Activated CD8-positive, alpha-beta T cell treated with anti-CD3 and anti-CD28 coated beads for 36 hours (primary cell): ENCODE data around the gene TCF7L1. TPM values are rescaled to one million over a fixed set of nuclear protein-coding genes. Genes with fewer than 3 reads are reported as not detected.
A peak's percentile ranks its signal among the peaks of the same experiment; 100 is the strongest.

Source experiments
- ATAC-seq: fragments of 200-7000 bp; cut with Tn5 transposase; one replicate; pipeline ENCODE4 v1.10.0; 2021; ENCODE audit warnings: mild to moderate bottlenecking, moderate library complexity
- CTCF ChIA-PET: fragments of 350-600 bp; sonication (Branson Sonifier 250); formaldehyde crosslinking; loops from one replicate; lab custom pipeline; 2021; ENCODE audit warnings: antibody characterized with exemption; lab: Charles Lee
- POLR2A ChIA-PET: fragments of 350-600 bp; sonication (Branson Sonifier 250); formaldehyde crosslinking; loops from one replicate; lab custom pipeline; 2021; ENCODE audit warnings: antibody characterized with exemption; lab: Charles Lee
- DNase-seq: peaks from one replicate; pipeline ENCODE4 v3.0.0-alpha.2; 2020
- H3K27ac Mint-ChIP-seq: one replicate; pipeline ENCODE4 v1.8.0; 2021; ENCODE audit warnings: mild to moderate bottlenecking, mixed read lengths
- H3K27me3 Mint-ChIP-seq: one replicate; pipeline ENCODE4 v1.8.0; 2021; ENCODE audit warnings: mixed read lengths
- H3K36me3 Mint-ChIP-seq: one replicate; pipeline ENCODE4 v1.8.0; 2021; ENCODE audit warnings: low read depth, mixed read lengths
- H3K4me1 Mint-ChIP-seq: one replicate; pipeline ENCODE4 v1.8.0; 2021; ENCODE audit warnings: low read depth, mixed read lengths
- H3K4me3 Mint-ChIP-seq: one replicate; pipeline ENCODE4 v1.8.0; 2021; ENCODE audit warnings: mild to moderate bottlenecking, moderate library complexity, mixed read lengths
- H3K9me3 Mint-ChIP-seq: one replicate; pipeline ENCODE4 v1.8.0; 2021; ENCODE audit warnings: mixed read lengths
- intact Hi-C: fragments of 100-400 bp; cut with micrococcal nuclease; formaldehyde crosslinking; loops from one replicate; pipeline ENCODE4 v1.10.0; 2022
- total RNA-seq, 2 experiments: library from RNA; stranded (reverse); gene quantifications; one replicate each; pipeline ENCODE4 v1.2.3, GENCODE V29; 2021
- TF ChIP-seq, protein P1 (sequence below): fragments of 200-600 bp; IDR thresholded peaks from one replicate; pipeline ENCODE4 v1.8.0; 2022; ENCODE audit warnings: antibody characterized with exemption, mild to moderate bottlenecking

Gene TCF7L1
- total RNA-seq, 2 experiments from 2014 or later, result not detected

- ATAC-seq (no peak), DNase-seq (no peak)
- peaks cover 2% of the 10 kb centered on the region for H3K27me3 Mint-ChIP-seq
- peaks cover 7% of the 10 kb centered on the region for H3K4me1 Mint-ChIP-seq
- H3K27ac Mint-ChIP-seq, result no peak overlapping the region
- no peaks in the 10 kb centered on the region for H3K9me3 Mint-ChIP-seq
- no peaks in the 10 kb centered on the region for H3K36me3 Mint-ChIP-seq
- TF ChIP-seq, protein P1, sequence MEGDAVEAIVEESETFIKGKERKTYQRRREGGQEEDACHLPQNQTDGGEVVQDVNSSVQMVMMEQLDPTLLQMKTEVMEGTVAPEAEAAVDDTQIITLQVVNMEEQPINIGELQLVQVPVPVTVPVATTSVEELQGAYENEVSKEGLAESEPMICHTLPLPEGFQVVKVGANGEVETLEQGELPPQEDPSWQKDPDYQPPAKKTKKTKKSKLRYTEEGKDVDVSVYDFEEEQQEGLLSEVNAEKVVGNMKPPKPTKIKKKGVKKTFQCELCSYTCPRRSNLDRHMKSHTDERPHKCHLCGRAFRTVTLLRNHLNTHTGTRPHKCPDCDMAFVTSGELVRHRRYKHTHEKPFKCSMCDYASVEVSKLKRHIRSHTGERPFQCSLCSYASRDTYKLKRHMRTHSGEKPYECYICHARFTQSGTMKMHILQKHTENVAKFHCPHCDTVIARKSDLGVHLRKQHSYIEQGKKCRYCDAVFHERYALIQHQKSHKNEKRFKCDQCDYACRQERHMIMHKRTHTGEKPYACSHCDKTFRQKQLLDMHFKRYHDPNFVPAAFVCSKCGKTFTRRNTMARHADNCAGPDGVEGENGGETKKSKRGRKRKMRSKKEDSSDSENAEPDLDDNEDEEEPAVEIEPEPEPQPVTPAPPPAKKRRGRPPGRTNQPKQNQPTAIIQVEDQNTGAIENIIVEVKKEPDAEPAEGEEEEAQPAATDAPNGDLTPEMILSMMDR, result no peak
- CTCF ChIA-PET, result interaction anchor here (1.1 to 2.1 kb wide), 2 partner anchors 11 to 15 kb away, joined by 3 to 5 read pairs; no protein-coding TSS in a partner anchor
- intact Hi-C loops, result no loop called here
- POLR2A ChIA-PET, result no interaction called here
- no peak overlapping the region for H3K4me3 Mint-ChIP-seq
Observed at GRCh38 chr2:85244828-85245227, 111.6 kb downstream of the TCF7L1 start.

DNA sequence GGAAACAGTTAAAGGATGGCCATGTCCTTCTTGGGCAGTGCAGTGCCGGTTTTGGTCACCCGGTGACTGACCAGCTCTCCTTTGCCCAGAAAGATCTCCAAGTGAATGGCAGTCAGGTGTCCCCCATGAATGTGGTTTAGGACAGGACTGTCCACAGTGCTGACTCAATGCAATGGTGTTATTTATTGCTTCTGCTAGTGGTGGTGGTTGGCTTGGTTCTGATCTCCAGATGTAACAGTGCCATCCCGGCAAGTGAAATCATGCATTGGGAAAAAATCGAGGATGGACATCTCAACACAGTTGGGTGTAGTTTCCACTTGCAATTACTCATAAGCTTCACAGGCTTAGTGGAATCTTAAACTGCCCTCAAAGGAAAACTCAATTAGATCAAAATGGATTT lies 112.7 kb downstream of the TCF7L1 start:
- CTCF ChIA-PET, result interaction anchor here (0.8 to 1.6 kb wide), 5 partner anchors 14 to 55 kb away, joined by 3 to 4 read pairs (median 3); no protein-coding TSS in a partner anchor
- TF ChIP-seq, protein P1, result no peak
- no peaks in the 10 kb centered on the region for H3K9me3 Mint-ChIP-seq
- intact Hi-C loops, result no loop called here
- no peak overlapping the region for H3K27ac Mint-ChIP-seq
- peaks cover 7% of the 10 kb centered on the region for H3K4me1 Mint-ChIP-seq
- H3K4me3 Mint-ChIP-seq, result no peak overlapping the region
- H3K27me3 Mint-ChIP-seq, result peaks cover 2% of the 10 kb centered on the region
- no peak for DNase-seq
- POLR2A ChIA-PET, result no interaction called here
- no peak for ATAC-seq
- H3K36me3 Mint-ChIP-seq, result no peaks in the 10 kb centered on the region

DNA sequence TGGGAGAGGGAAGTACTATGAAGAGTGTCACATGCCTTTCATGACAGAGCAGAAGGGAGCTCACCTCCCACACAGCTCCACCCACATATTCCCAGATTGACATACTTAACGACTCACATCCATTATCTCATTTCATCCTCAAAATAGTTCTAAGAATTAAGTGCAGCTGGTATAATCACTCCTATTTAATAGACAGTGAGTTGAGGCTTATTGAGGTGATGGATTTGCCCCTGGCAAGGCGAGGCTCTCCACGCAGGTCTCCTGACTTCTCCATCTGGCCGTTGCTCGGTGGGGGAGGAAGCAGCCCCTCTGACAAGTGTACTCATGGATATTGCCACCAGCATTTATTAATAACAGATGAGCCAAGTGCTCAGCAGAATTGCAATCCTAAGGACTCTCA lies 113.2 kb downstream of the TCF7L1 start:
- POLR2A ChIA-PET, result no interaction called here
- peaks cover 2% of the 10 kb centered on the region for H3K27me3 Mint-ChIP-seq

GRCh38 chr2:85247610-85248009 lies 114.4 kb downstream of the TCF7L1 start:
- intact Hi-C loops, result no loop called here
- Mint-ChIP-seq H3K36me3 (no peaks in the 10 kb centered on the region), H3K27ac (no peak overlapping the region), H3K9me3 (no peaks in the 10 kb centered on the region), H3K4me1 (peaks cover 7% of the 10 kb centered on the region), H3K27me3 (peaks cover 2% of the 10 kb centered on the region), H3K4me3 (no peak overlapping the region)
- TF ChIP-seq, protein P1, result no peak
- CTCF ChIA-PET, result interaction anchor here (1.0 to 1.5 kb wide), 3 partner anchors 19 to 53 kb away, joined by 3 to 4 read pairs (median 3); no protein-coding TSS in a partner anchor
- DNase-seq (no peak), ATAC-seq (no peak)
- POLR2A ChIA-PET, result no interaction called here

More for the DNA sequence above, 113.2 kb downstream of the TCF7L1 start:
- TF ChIP-seq, protein P1, result no peak
- no peak overlapping the region for H3K4me3 Mint-ChIP-seq
- no peak overlapping the region for H3K27ac Mint-ChIP-seq
- no peaks in the 10 kb centered on the region for H3K9me3 Mint-ChIP-seq
- CTCF ChIA-PET, result interaction anchor here (0.8 to 1.6 kb wide), 5 partner anchors 14 to 54 kb away, joined by 3 to 4 read pairs (median 3); no protein-coding TSS in a partner anchor
- intact Hi-C loops, result no loop called here
- H3K4me1 Mint-ChIP-seq, result peaks cover 7% of the 10 kb centered on the region
- H3K36me3 Mint-ChIP-seq, result no peaks in the 10 kb centered on the region
- no peak for ATAC-seq
- DNase-seq, result peak; percentile 33

- Mint-ChIP-seq H3K36me3 (no peaks in the 10 kb centered on the region), H3K27ac (no peak overlapping the region), H3K9me3 (no peaks in the 10 kb centered on the region), H3K27me3 (peaks cover 2% of the 10 kb centered on the region), H3K4me3 (no peak overlapping the region), H3K4me1 (peaks cover 7% of the 10 kb centered on the region)
- ATAC-seq, result no peak
- no peak for DNase-seq
- POLR2A ChIA-PET, result no interaction called here
- CTCF ChIA-PET, result interaction anchor here (1.5 to 3.4 kb wide), 2 partner anchors 17 to 50 kb away, joined by 3 to 12 read pairs; no protein-coding TSS in a partner anchor
- TF ChIP-seq, protein P1, result no peak
- intact Hi-C loops, result no loop called here
Observed at GRCh38 chr2:85248773-85249509, 115.7 kb downstream of the TCF7L1 start.
